D721Med (cell line): ENCODE data around the gene MGST3.
"Not testable (repeated sequence)": the region's sequence is repeated elsewhere in the genome, so short reads cannot be mapped to it uniquely, and the experiment has no call there.

Experiments used
- DNase-seq: peaks from one replicate; pipeline ENCODE4 v3.0.0; 2011; ENCODE audit warnings: low spot score; ENCODE audit not compliant: insufficient read length
- FAIRE-seq: peaks from 2 replicates; lab custom pipeline; 2011; peaks lifted over from hg19 to GRCh38; lab: Jason Lieb, UNC
- CTCF ChIP-seq: IDR thresholded peaks from 2 replicates; pipeline ENCODE4 v1.5.1; 2012; ENCODE audit warnings: mild to moderate bottlenecking, control low read depth; ENCODE audit not compliant: insufficient read depth; ENCODE audit errors: missing control alignments

MGST3 gene

DNA sequence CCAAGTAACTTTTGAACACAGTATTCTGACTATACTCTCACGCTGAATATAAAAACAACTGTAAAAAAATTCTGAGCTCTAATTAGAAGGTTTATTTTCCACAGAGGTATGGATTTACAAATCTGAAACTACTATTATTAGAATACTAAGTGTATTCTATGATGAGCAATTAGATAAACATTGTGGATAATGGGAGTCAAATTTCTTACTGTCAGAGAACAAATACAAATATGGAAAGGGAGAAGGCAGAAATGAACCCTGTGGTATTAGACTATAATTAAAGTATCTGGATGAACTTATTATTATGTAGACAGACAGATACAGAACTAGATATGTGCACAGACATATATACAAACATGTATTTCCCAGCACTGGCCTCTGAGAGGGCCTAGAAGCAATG lies 44.8 kb downstream of the MGST3 start:
- DNase-seq = no peak
- no peak for TF ChIP-seq CTCF
- no peak for FAIRE-seq

GRCh38 chr1:165678509-165678908 lies 47.5 kb downstream of the MGST3 start:
- DNase-seq = no peak
- no peak for TF ChIP-seq CTCF
- peak; percentile 85 for FAIRE-seq

DNA sequence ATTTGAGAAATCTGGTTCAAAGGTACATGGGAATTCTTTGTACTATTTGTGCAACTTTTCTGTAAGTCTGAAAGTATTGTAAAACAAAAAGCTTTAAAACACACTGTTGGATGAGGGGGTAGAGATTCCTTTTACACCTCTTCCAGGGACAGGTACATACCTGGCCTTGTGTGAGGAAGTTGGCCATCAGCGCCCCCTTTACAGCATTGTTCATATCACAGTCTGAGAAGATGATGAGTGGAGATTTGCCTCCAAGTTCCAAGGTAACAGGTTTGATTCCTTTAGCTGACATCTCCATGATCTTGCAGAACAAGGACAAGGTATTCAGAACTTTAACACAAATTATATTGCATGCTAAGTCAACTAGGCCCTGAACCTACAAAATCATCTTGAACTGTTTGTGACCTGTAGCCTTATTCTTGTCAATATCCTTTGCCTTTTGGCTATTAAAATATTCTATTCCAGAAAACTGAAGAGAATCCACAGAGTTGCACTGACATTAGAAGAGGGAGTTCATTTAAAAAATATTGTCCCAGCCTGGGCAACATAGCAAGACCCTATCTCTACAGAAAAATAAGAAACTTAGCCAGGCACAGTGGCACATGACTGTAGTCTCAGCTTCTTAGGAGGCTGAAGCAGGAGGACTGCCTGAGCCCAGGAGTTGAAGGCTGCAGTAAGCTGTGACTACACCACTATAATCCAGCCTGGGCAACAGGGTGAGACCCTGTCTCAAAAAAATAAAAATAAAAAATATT lies 48.4 kb downstream of the MGST3 start:
- FAIRE-seq = peak; percentile 51
- no peak for DNase-seq
- no peak for TF ChIP-seq CTCF

DNA sequence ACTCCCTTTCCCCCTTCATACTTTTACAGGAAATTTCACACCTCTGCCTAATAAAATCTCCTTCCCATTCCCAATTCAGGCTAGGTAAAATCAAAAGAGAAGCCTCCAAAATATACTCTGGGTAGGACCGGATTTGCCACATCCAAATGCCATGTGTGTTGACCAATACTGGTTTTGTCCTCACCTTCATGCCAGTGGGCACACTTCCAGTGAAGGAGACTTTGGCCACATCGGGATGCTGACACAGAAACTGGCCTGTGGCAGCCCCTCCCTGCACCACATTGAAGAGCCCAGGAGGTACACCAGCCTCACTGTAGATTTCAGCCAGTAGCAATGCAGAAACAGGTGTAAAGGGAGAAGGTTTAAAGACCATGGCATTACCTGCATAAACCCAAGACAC lies 49.3 kb downstream of the MGST3 start:
- no peak for DNase-seq
- no peak for FAIRE-seq
- TF ChIP-seq CTCF = no peak

DNA sequence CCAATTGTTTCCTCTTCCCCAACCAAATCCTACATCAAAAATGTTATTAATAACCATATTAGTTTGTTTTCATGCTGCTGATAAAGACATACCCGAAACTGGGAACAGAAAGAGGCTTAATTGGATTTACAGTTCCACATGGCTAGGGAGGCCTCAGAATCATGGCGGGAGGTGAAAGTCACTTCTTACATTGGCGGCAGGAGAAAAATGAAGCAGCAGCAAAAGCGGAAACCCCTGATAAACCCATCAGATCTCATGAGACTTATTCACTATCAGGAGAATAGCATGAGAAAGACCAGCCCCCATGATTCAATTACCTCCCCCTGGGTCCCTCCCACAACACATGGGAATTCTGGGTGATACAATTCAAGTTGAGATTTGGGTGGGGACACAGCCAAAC lies 49.7 kb downstream of the MGST3 start:
- DNase-seq, FAIRE-seq: not testable (repeated sequence)

DNA sequence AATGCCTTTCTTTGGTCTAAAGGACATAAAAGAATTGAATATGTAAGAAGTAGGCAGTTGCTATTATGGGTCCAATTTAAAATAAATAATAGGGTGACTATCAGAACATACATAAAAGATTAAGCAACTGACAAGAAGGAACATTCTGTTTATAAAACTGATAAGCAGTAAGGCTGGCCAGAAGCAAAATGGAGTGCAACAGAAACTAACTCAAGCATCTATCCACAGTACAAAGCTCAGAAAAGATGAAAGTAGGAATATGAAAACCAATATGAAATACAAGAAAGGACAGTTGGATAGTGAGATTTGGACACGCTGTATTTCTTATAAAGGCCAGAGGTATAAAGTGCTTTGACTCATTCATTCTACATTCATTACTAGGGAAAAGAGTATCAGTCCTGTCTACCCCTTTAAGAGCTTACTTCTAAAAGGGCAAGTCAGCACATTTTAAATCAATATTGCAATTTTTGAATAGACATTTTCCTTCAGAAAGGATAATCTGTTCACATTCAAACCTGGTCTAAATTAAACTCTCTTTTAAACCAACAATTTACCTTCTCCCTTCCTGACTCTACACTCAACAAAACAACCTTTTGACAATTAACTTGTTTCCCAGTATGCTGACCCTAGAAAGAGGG lies 52.9 kb downstream of the MGST3 start:
- TF ChIP-seq CTCF = no peak
- no peak for DNase-seq
- peak; percentile 79 for FAIRE-seq

DNA sequence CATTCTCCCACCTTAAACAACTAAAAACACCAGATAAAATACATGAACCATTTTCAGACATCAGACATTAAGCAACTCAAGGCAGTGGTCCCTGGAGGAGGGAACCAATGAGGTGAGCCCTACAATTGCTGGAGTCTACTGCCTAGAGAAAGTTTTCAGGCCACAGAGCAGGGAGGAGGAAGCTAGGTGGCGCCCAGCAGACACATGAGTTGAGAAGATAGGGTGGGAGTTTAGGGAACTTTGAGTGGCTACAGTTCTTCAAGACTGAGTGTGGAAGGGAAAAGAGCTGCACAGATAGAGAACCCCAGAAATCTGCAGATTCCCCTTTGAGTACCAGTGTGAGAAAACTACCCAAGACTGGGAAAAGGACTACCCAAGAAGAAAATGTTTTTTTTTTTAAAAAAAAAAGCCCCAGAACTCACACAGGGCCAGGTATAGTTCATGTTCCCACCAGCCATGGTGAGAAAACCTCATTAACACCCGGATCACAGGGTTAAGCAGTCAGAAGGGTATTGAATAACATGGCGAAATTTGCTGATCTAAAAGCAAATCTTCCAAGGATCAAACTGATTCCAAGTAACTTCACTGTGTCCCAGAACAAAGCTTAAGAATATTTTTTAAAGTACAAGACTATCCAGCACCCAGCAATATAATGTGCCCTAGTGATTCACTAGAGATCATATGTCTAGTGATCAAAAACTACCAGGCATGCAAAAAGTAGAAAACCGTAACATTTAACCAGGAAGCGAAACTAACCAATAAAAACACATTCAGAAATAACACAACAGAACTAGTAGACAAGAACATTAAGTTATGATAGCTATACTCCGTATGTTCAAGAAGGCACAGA lies 55.3 kb downstream of the MGST3 start:
- TF ChIP-seq CTCF = peak; percentile 11
- FAIRE-seq (peak; percentile 85), DNase-seq (no peak)
